Caco-2 (cell line): ENCODE results near the gene MYL6. TPM values are rescaled to one million over a fixed set of nuclear protein-coding genes. Genes with fewer than 3 reads are reported as not detected.
A peak's percentile ranks its signal among the peaks of the same experiment; 100 is the strongest.

Experiments used
- BruUV-seq: library from RNA; stranded (reverse); fragments of 400-500 nt; replicated peaks from 2 replicates; lab custom pipeline; 2021; lab: Mats Ljungman, UMichigan
- CTCF ChIA-PET: fragments of 300-600 bp; sonication (Branson Sonifier 250); formaldehyde crosslinking; loops from one replicate; lab custom pipeline; 2022; ENCODE audit warnings: antibody characterized with exemption; lab: Charles Lee
- POLR2A ChIA-PET: fragments of 300-600 bp; sonication (Branson Sonifier 250); formaldehyde crosslinking; loops from one replicate; lab custom pipeline; 2022; ENCODE audit warnings: antibody characterized with exemption; lab: Charles Lee
- DNase-seq, 2 experiments: peaks; one replicate each; pipeline versions ENCODE4 v3.0.0 to v3.0.0-alpha.2; 2020 to 2022
- H3K27me3 ChIP-seq: replicated peaks from 2 replicates; pipeline ENCODE4 v1.6.0; 2011; ENCODE audit warnings: low read length; ENCODE audit not compliant: control insufficient read depth, insufficient read depth
- H3K36me3 ChIP-seq: 2 replicates; pipeline ENCODE4 v1.5.1; 2011; ENCODE audit warnings: low read length; ENCODE audit not compliant: control insufficient read depth, insufficient read depth
- H3K4me1 ChIP-seq: fragments of 250-450 bp; sonication (Bioruptor Pico); 2 replicates; pipeline ENCODE4 v1.5.1; 2020; ENCODE audit warnings: mild to moderate bottlenecking
- H3K4me3 ChIP-seq: 2 replicates; pipeline ENCODE4 v1.5.1; 2011; ENCODE audit warnings: low read depth, mild to moderate bottlenecking, control low read depth, low read length
- H3K9me3 ChIP-seq: fragments of 250-450 bp; sonication (Bioruptor Pico); 2 replicates; pipeline ENCODE4 v1.5.1; 2020; ENCODE audit warnings: mild to moderate bottlenecking, moderate library complexity
- H3K27ac Mint-ChIP-seq: one replicate; pipeline ENCODE4 v1.8.0; 2022; ENCODE audit warnings: mixed read lengths; ENCODE audit not compliant: unreplicated experiment
- H3K27me3 Mint-ChIP-seq: one replicate; pipeline ENCODE4 v1.8.0; 2022; ENCODE audit warnings: mixed read lengths; ENCODE audit not compliant: insufficient read depth, unreplicated experiment
- H3K36me3 Mint-ChIP-seq: one replicate; pipeline ENCODE4 v1.8.0; 2022; ENCODE audit warnings: mild to moderate bottlenecking, mixed read lengths; ENCODE audit not compliant: insufficient read depth, unreplicated experiment
- H3K4me1 Mint-ChIP-seq: one replicate; pipeline ENCODE4 v1.8.0; 2022; ENCODE audit warnings: low read depth, mixed read lengths; ENCODE audit not compliant: unreplicated experiment
- H3K4me3 Mint-ChIP-seq: one replicate; pipeline ENCODE4 v1.8.0; 2022; ENCODE audit warnings: mild to moderate bottlenecking, moderate library complexity, mixed read lengths; ENCODE audit not compliant: unreplicated experiment
- H3K9me3 Mint-ChIP-seq: one replicate; pipeline ENCODE4 v1.8.0; 2022; ENCODE audit warnings: mixed read lengths; ENCODE audit not compliant: unreplicated experiment
- intact Hi-C: fragments of 100-400 bp; cut with micrococcal nuclease; formaldehyde crosslinking; loops from one replicate; pipeline ENCODE4 v1.10.0; 2022; ENCODE audit not compliant: unreplicated experiment
- total RNA-seq: library from RNA; stranded (reverse); gene quantifications from 2 replicates; pipeline ENCODE4 v1.2.3, GENCODE V29; 2022
- TF ChIP-seq, protein P1 (sequence below), 2 experiments: fragments of 200-600 bp in 1 of 2; IDR thresholded peaks; 1 replicate in 1 of 2; 2 replicates in 1 of 2; pipeline versions ENCODE4 v1.5.1 to v1.8.0; 2011 to 2022; ENCODE audit warnings: antibody characterized with exemption in 1 of 2, control low read depth in 1 of 2, inconsistent platforms in 1 of 2, low read depth in 1 of 2, low read length in 1 of 2, mild to moderate bottlenecking in 1 of 2, moderate library complexity in 1 of 2; ENCODE audit not compliant: insufficient read depth in 1 of 2, severe bottlenecking in 1 of 2, unreplicated experiment in 1 of 2

Gene MYL6
- total RNA-seq, 1 experiment from 2014 or later = 960 TPM

DNA sequence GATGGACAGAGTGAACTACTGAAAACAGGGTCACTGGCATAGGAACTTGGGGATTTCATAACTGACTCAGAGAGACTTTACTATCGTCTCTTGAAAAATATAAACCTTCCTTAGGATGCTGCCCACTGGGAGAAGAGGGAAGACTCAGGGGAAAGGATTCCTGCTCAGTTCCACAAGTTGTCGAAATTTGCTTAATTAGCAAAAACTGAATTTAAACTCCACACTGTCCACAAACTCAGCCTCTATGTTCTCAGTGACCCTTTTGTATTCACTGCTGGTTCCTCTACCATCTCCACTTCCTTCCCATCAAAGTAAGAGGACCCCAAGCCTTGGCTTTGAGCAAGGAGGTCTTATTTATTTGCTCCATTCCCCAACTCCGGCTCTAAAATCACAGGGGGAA lies 12.9 kb upstream of the MYL6 start:
- Histone ChIP-seq H3K9me3 (no peaks in the 10 kb centered on the region; the same call in 1 of the 2 replicates), H3K4me1 (no peaks in the 10 kb centered on the region; the same call in 1 of the 2 replicates), H3K36me3 (peaks cover 1% of the 10 kb centered on the region; the same call in 1 of the 2 replicates), H3K27me3 (no peaks in the 10 kb centered on the region), H3K4me3 (no peak overlapping the region)
- Mint-ChIP-seq H3K9me3 (no peaks in the 10 kb centered on the region), H3K4me3 (no peak overlapping the region), H3K4me1 (no peaks in the 10 kb centered on the region), H3K36me3 (peaks cover 34% of the 10 kb centered on the region), H3K27ac (no peak overlapping the region), H3K27me3 (no peaks in the 10 kb centered on the region)
- intact Hi-C loops = no loop called here
- POLR2A ChIA-PET = no interaction called here
- no peak for DNase-seq
- BruUV-seq = no TSS peak
- CTCF ChIA-PET = interaction anchor here (1.1 kb wide), 1 partner anchor 27 kb away, joined by 3 read pairs; the partner anchor contains the start of gene ZC3H10
- TF ChIP-seq, protein P1, sequence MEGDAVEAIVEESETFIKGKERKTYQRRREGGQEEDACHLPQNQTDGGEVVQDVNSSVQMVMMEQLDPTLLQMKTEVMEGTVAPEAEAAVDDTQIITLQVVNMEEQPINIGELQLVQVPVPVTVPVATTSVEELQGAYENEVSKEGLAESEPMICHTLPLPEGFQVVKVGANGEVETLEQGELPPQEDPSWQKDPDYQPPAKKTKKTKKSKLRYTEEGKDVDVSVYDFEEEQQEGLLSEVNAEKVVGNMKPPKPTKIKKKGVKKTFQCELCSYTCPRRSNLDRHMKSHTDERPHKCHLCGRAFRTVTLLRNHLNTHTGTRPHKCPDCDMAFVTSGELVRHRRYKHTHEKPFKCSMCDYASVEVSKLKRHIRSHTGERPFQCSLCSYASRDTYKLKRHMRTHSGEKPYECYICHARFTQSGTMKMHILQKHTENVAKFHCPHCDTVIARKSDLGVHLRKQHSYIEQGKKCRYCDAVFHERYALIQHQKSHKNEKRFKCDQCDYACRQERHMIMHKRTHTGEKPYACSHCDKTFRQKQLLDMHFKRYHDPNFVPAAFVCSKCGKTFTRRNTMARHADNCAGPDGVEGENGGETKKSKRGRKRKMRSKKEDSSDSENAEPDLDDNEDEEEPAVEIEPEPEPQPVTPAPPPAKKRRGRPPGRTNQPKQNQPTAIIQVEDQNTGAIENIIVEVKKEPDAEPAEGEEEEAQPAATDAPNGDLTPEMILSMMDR (IDR thresholded peaks at IDR 0.05; ENCODE audit: insufficient read depth in 1 of 2, low read depth in 1 of 2, low read length in 1 of 2, severe bottlenecking in 1 of 2, unreplicated experiment in 1 of 2) = no peak

DNA sequence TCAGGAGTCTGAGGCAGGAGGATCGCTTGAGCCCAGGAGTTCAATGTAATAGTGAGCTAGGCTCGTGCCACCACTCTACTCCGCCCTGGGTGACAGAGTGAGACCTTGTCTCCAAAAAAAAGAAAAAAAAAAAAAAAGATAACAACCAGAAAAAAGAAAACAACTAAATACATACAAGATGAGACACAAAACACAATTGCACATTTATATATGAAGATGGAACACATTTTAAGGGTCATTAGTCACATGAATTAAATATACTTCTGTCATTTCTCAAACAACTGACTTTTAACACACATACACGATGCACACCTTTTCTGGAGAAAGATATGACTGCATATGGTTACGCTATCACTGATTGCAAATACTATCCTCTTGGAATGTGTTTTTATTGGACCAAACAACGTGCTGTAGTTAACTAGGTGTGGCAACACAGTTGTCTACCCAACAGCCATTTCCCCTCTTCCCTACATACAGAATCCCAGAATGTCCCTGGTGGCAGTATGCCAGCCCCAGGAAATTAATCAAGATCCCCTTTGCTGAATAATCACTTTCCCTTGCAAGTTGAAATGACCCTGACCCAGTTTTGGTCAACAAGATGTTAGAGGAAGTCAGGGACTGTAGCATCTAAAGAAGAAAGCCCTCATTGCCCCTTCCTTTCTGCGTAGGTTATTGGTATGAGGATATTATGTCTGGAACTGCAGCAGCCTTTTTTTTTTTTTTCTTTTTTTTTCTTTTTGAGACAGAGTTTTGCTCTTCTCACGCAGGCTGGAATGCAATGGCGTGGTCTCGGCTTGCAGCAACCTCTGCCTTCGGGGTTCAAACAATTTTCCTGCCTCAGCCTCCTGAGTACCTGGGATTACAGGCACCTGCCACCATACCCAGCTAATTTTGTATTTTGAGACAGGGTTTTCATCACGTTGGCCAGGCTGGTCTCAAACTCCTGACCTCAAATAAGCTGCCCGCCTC lies 11.4 kb upstream of the MYL6 start:
- H3K27ac Mint-ChIP-seq = no peak overlapping the region
- no peaks in the 10 kb centered on the region for H3K27me3 Mint-ChIP-seq
- Histone ChIP-seq H3K4me3 (no peak overlapping the region), H3K9me3 (no peaks in the 10 kb centered on the region; the same call in 1 of the 2 replicates), H3K27me3 (no peaks in the 10 kb centered on the region), H3K36me3 (peaks cover 1% of the 10 kb centered on the region; the same call in 1 of the 2 replicates), H3K4me1 (peaks cover 3% of the 10 kb centered on the region; the same call in 1 of the 2 replicates)
- TF ChIP-seq, protein P1 (IDR thresholded peaks at IDR 0.05; ENCODE audit: insufficient read depth in 1 of 2, low read depth in 1 of 2, low read length in 1 of 2, severe bottlenecking in 1 of 2, unreplicated experiment in 1 of 2) = no peak
- H3K4me3 Mint-ChIP-seq = no peak overlapping the region
- intact Hi-C loops = no loop called here
- POLR2A ChIA-PET = interaction anchor here (0.5 kb wide), 1 partner anchor 42 kb away, joined by 3 read pairs; the partner anchor contains the start of gene PA2G4
- peaks cover 6% of the 10 kb centered on the region for H3K4me1 Mint-ChIP-seq
- H3K9me3 Mint-ChIP-seq = no peaks in the 10 kb centered on the region
- DNase-seq = no peak
- CTCF ChIA-PET = no interaction called here
- BruUV-seq = no TSS peak
- peaks cover 28% of the 10 kb centered on the region for H3K36me3 Mint-ChIP-seq

DNA sequence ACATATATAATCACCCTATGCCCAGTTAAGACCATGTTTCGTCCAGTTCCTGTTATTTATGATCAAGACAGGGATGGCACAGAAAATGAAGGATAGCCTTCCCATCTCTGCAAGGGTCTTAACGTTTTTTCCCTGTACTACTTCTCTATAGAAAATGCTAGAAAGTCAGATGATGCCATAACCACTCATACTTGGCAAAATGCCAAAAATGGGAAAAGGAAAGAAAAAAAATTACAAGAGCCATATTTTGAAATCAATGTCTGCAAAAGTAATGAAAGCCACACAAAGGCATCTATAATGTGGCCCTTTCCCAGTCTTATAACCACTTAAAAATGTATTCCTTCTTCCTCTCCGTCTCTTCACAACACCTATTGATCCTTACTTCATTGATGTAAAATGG lies 7.6 kb upstream of the MYL6 start:
- intact Hi-C loops = no loop called here
- Mint-ChIP-seq H3K4me1 (peaks cover 17% of the 10 kb centered on the region), H3K4me3 (peak overlapping the region; percentile 87), H3K9me3 (no peaks in the 10 kb centered on the region), H3K27ac (no peak overlapping the region), H3K36me3 (peaks cover 23% of the 10 kb centered on the region), H3K27me3 (no peaks in the 10 kb centered on the region)
- POLR2A ChIA-PET = interaction anchor here (0.6 to 2.0 kb wide), 3 partner anchors 23 to 529 kb away, joined by 4 to 24 read pairs (median 8); partner anchors contain the start of genes ESYT1 and PA2G4
- no peak for DNase-seq
- H3K4me1 ChIP-seq = peaks cover 12% of the 10 kb centered on the region
- CTCF ChIA-PET = interaction anchor here (1.6 kb wide), 1 partner anchor 9 kb away, joined by 3 read pairs; no protein-coding TSS in a partner anchor
- BruUV-seq = no TSS peak
- no peaks in the 10 kb centered on the region; the same call in 1 of the 2 replicates for H3K9me3 ChIP-seq
- TF ChIP-seq, protein P1 (IDR thresholded peaks at IDR 0.05; ENCODE audit: insufficient read depth in 1 of 2, low read depth in 1 of 2, low read length in 1 of 2, severe bottlenecking in 1 of 2, unreplicated experiment in 1 of 2) = no peak
- H3K4me3 ChIP-seq = no peak overlapping the region
- no peaks in the 10 kb centered on the region for H3K27me3 ChIP-seq
- H3K36me3 ChIP-seq = peaks cover 1% of the 10 kb centered on the region; the same call in 1 of the 2 replicates
